Fibroblast of villous mesenchyme (primary cell): Measurements from ENCODE around the gene SIGLEC7. TPM values are rescaled to one million over a fixed set of nuclear protein-coding genes. Genes with fewer than 3 reads are reported as not detected.
A peak's percentile ranks its signal among the peaks of the same experiment; 100 is the strongest.

ENCODE experiments used
- DNase-seq: peaks from one replicate; pipeline ENCODE4 v3.0.0-alpha.2; 2010; ENCODE audit warnings: low read depth
- H3K4me3 ChIP-seq: 2 replicates; pipeline ENCODE4 v1.5.1; 2011; ENCODE audit warnings: low read depth, mild to moderate bottlenecking, low read length
- CTCF ChIP-seq: IDR thresholded peaks from 2 replicates; pipeline ENCODE4 v1.5.1; 2012; ENCODE audit warnings: low read depth, mild to moderate bottlenecking, low read length; ENCODE audit not compliant: insufficient read depth
- total RNA-seq: library from RNA; depleted of rRNA; stranded (reverse); fragments of >200 nt; gene quantifications from 2 replicates; pipeline ENCODE4 v1.2.3, GENCODE V29; 2012

SIGLEC7 gene
- total RNA-seq = not detected in 2 replicates

- H3K4me3 ChIP-seq = no peak within 1 kb of the TSS
- no peak for TF ChIP-seq CTCF
- DNase-seq = no peak
These were observed at the start of gene SIGLEC7 for GRCh38 chr19:51142119-51142518. Gene SIGLEC7 (plus strand): TSS chr19:51142301. CDS start chr19:51142370, 69 bp downstream.

- H3K4me3 ChIP-seq = no peak overlapping the region
- TF ChIP-seq CTCF = no peak
- DNase-seq = no peak
These were observed 49.0 kb upstream of the SIGLEC7 start for GRCh38 chr19:51093101-51093500.

GRCh38 chr19:51093510-51094345 is 48.4 kb upstream of the SIGLEC7 start:
- DNase-seq = no peak
- H3K4me3 ChIP-seq = no peak overlapping the region
- no peak for TF ChIP-seq CTCF

- no peak overlapping the region for H3K4me3 ChIP-seq
- TF ChIP-seq CTCF = peak; percentile 61
- DNase-seq = peak; percentile 21
These were observed 47.3 kb upstream of the SIGLEC7 start for GRCh38 chr19:51094696-51095279.

GRCh38 chr19:51096473-51097165 is 45.5 kb upstream of the SIGLEC7 start:
- DNase-seq = no peak
- TF ChIP-seq CTCF = peak; percentile 5
- no peak overlapping the region for H3K4me3 ChIP-seq

GRCh38 chr19:51097166-51097738 is 44.8 kb upstream of the SIGLEC7 start:
- peak; percentile 67 for TF ChIP-seq CTCF
- H3K4me3 ChIP-seq = no peak overlapping the region
- DNase-seq = peak; percentile 45
